Loucy (cell line): Measurements from ENCODE around the gene GINS1.

ENCODE experiments used
- H2AFZ ChIP-seq: fragments of 200-600 bp; sonication (generic); 2 replicates; pipeline ENCODE4 v1.6.0; 2016; ENCODE audit warnings: antibody characterized with exemption, mild to moderate bottlenecking, low read length, moderate library complexity
- H3F3A ChIP-seq: fragments of 200-600 bp; 2 replicates; pipeline ENCODE4 v1.6.0; 2016; ENCODE audit warnings: antibody characterized with exemption, low read depth, mild to moderate bottlenecking
- H3K27me3 ChIP-seq: fragments of 200-600 bp; sonication (generic); 2 replicates; pipeline ENCODE4 v1.6.1; 2014; ENCODE audit warnings: low read length, mild to moderate bottlenecking; ENCODE audit not compliant: insufficient read depth, poor library complexity, severe bottlenecking
- H3K36me3 ChIP-seq: fragments of 200-600 bp; sonication (generic); 2 replicates; pipeline ENCODE4 v1.6.1; 2016; ENCODE audit warnings: low read length; ENCODE audit not compliant: insufficient read depth
- H3K4me1 ChIP-seq: fragments of 200-600 bp; sonication (generic); 2 replicates; pipeline ENCODE4 v1.5.1; 2014; ENCODE audit warnings: low read length, mild to moderate bottlenecking; ENCODE audit not compliant: insufficient read depth, poor library complexity, severe bottlenecking
- H3K4me2 ChIP-seq: fragments of 200-600 bp; sonication (generic); 2 replicates; pipeline ENCODE4 v1.6.0; 2014; ENCODE audit warnings: antibody characterized with exemption, low read length, low read depth, mild to moderate bottlenecking; ENCODE audit not compliant: poor library complexity, severe bottlenecking
- H3K4me3 ChIP-seq: fragments of 200-600 bp; sonication (generic); 2 replicates; pipeline ENCODE4 v1.5.1; 2014; ENCODE audit warnings: low read length, mild to moderate bottlenecking, mixed read lengths; ENCODE audit not compliant: poor library complexity, severe bottlenecking
- H3K79me2 ChIP-seq: fragments of 200-600 bp; sonication (generic); 2 replicates; pipeline ENCODE4 v1.6.1; 2014; ENCODE audit warnings: low read length; ENCODE audit not compliant: insufficient read depth
- H3K9ac ChIP-seq: fragments of 200-600 bp; sonication (generic); 2 replicates; pipeline ENCODE4 v1.6.0; 2014; ENCODE audit warnings: mild to moderate bottlenecking, low read depth, low read length, moderate library complexity; ENCODE audit not compliant: poor library complexity, severe bottlenecking
- H3K9me2 ChIP-seq: fragments of 200-600 bp; sonication (generic); replicated peaks from 2 replicates; pipeline ENCODE4 v1.6.1; 2016; ENCODE audit warnings: low read depth, low read length, mixed read lengths
- H3K9me3 ChIP-seq: fragments of 200-600 bp; sonication (generic); 2 replicates; pipeline ENCODE4 v1.6.1; 2014; ENCODE audit warnings: mild to moderate bottlenecking, antibody characterized with exemption, low read length, low read depth; ENCODE audit not compliant: insufficient read depth
- H4K20me1 ChIP-seq: fragments of 200-600 bp; sonication (generic); 2 replicates; pipeline ENCODE4 v1.6.0; 2014; ENCODE audit warnings: antibody characterized with exemption, low read length, mild to moderate bottlenecking; ENCODE audit not compliant: insufficient read depth, poor library complexity, severe bottlenecking
- CTCF ChIP-seq: fragments of 200-600 bp; sonication (generic); conservative IDR thresholded peaks from 2 replicates; pipeline ENCODE4 v1.5.1; 2014; ENCODE audit warnings: mild to moderate bottlenecking, antibody characterized with exemption, low read length
- EZH2phosphoT487 ChIP-seq: fragments of 200-600 bp; IDR thresholded peaks from 2 replicates; pipeline ENCODE4 v1.6.1; 2018; ENCODE audit warnings: antibody characterized with exemption, mild to moderate bottlenecking, moderate library complexity, borderline replicate concordance

The GINS1 gene

GRCh38 chr20:25489221-25489871 lies 81.9 kb downstream of the GINS1 start:
- TF ChIP-seq EZH2phosphoT487 (no peak), CTCF (no peak)
- no peaks in the 10 kb centered on the region for H4K20me1 ChIP-seq
- H3K4me1 ChIP-seq = peaks cover 5% of the 10 kb centered on the region
- no peak overlapping the region for H2AFZ ChIP-seq
- no peaks in the 10 kb centered on the region for H3K27me3 ChIP-seq
- H3F3A ChIP-seq = no peaks in the 10 kb centered on the region
- no peaks in the 10 kb centered on the region for H3K9me2 ChIP-seq
- no peaks in the 10 kb centered on the region for H3K79me2 ChIP-seq
- H3K36me3 ChIP-seq = peaks cover 17% of the 10 kb centered on the region; the same call in 1 of the 2 replicates
- H3K9me3 ChIP-seq = no peaks in the 10 kb centered on the region
- H3K4me3 ChIP-seq = no peak overlapping the region
- no peak overlapping the region for H3K4me2 ChIP-seq
- no peak overlapping the region for H3K9ac ChIP-seq

- H2AFZ ChIP-seq = no peak overlapping the region
- H3K27me3 ChIP-seq = no peaks in the 10 kb centered on the region
- no peaks in the 10 kb centered on the region for H3K9me2 ChIP-seq
- H3K9me3 ChIP-seq = no peaks in the 10 kb centered on the region
- H3K4me3 ChIP-seq = no peak overlapping the region
- no peaks in the 10 kb centered on the region for H4K20me1 ChIP-seq
- TF ChIP-seq EZH2phosphoT487 (no peak), CTCF (no peak)
- H3K9ac ChIP-seq = no peak overlapping the region
- H3K4me1 ChIP-seq = no peaks in the 10 kb centered on the region
- no peak overlapping the region for H3K4me2 ChIP-seq
- H3F3A ChIP-seq = no peaks in the 10 kb centered on the region
- no peaks in the 10 kb centered on the region for H3K79me2 ChIP-seq
- peaks cover 10% of the 10 kb centered on the region; the same call in 1 of the 2 replicates for H3K36me3 ChIP-seq
Observed at GRCh38 chr20:25490656-25491445, 83.4 kb downstream of the GINS1 start.

- H3K4me3 ChIP-seq = no peak overlapping the region
- no peaks in the 10 kb centered on the region for H3K9me3 ChIP-seq
- no peak overlapping the region for H3K9ac ChIP-seq
- TF ChIP-seq CTCF (no peak), EZH2phosphoT487 (no peak)
- H3K27me3 ChIP-seq = no peaks in the 10 kb centered on the region
- no peak overlapping the region for H3K4me2 ChIP-seq
- H3K36me3 ChIP-seq = peaks cover 10% of the 10 kb centered on the region; the same call in 1 of the 2 replicates
- H3K79me2 ChIP-seq = no peaks in the 10 kb centered on the region
- H3K4me1 ChIP-seq = no peaks in the 10 kb centered on the region
- H4K20me1 ChIP-seq = no peaks in the 10 kb centered on the region
- no peak overlapping the region for H2AFZ ChIP-seq
- H3K9me2 ChIP-seq = no peaks in the 10 kb centered on the region
- H3F3A ChIP-seq = no peaks in the 10 kb centered on the region
Observed at GRCh38 chr20:25491446-25492038, 84.1 kb downstream of the GINS1 start.
